Epithelial cell of proximal tubule (primary cell): ENCODE results near the gene CCDC198. TPM values are rescaled to one million over a fixed set of nuclear protein-coding genes. Genes with fewer than 3 reads are reported as not detected.

Source experiments
- DNase-seq: peaks from one replicate; pipeline ENCODE4 v3.0.0-alpha.2; 2011; ENCODE audit warnings: low read depth
- H3K4me3 ChIP-seq: 2 replicates; pipeline ENCODE4 v1.5.1; 2011; ENCODE audit warnings: low read depth, mild to moderate bottlenecking, low read length
- total RNA-seq: library from RNA; depleted of rRNA; stranded (reverse); fragments of >200 nt; gene quantifications from 2 replicates; pipeline ENCODE4 v1.2.3, GENCODE V29; 2015
- TF ChIP-seq, protein P1 (sequence below): conservative IDR thresholded peaks from 2 replicates; pipeline ENCODE4 v1.5.1; 2012; ENCODE audit warnings: low read depth, mild to moderate bottlenecking, low read length

The CCDC198 gene, protein sequence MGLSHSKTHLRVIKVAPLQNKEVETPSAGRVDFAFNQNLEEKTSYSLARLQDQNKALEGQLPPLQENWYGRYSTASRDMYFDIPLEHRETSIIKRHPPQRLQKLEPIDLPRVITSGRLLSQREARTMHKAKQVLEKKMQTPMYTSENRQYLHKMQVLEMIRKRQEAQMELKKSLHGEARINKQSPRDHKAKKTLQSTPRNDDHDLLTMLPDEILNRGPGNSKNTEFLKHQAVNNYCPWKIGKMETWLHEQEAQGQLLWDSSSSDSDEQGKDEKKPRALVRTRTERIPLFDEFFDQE
- total RNA-seq: 18.9 and 20.0 TPM in 2 replicates

DNA sequence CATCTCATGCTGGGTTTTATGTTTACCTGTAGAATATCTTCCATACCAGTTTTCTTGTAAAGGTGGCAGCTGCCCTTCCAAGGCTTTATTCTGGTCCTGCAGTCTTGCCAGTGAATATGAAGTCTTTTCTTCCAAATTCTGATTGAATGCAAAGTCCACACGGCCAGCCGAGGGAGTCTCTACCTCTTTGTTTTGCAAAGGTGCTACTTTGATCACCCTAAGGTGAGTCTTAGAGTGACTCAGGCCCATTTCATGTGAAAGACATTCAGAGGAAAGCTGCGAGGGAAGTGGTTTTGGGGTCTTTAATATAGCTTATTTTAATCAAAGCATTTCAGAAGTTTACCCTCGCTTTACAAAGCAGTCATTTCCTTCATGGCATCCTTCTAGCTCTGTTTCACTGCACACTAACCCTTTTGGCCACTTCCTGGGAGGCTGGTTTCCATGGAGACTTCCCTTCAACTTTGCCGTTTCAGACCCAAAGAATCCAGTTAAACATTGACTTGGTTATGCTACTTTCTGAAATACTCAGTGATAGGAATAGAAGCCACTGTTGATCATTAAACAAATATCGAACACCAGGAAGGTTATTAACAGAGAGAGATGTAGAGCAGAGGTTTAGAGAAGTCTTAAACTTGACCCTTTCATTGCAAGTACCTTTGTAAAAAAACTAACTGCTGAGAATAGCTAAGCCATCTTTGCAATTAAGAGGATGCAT, at the start of gene CCDC198:
Gene CCDC198 (minus strand): TSS at position 391 of the 715 bp plus-strand sequence. CDS start 142 bp downstream, at position 249.
- TF ChIP-seq, protein P1, sequence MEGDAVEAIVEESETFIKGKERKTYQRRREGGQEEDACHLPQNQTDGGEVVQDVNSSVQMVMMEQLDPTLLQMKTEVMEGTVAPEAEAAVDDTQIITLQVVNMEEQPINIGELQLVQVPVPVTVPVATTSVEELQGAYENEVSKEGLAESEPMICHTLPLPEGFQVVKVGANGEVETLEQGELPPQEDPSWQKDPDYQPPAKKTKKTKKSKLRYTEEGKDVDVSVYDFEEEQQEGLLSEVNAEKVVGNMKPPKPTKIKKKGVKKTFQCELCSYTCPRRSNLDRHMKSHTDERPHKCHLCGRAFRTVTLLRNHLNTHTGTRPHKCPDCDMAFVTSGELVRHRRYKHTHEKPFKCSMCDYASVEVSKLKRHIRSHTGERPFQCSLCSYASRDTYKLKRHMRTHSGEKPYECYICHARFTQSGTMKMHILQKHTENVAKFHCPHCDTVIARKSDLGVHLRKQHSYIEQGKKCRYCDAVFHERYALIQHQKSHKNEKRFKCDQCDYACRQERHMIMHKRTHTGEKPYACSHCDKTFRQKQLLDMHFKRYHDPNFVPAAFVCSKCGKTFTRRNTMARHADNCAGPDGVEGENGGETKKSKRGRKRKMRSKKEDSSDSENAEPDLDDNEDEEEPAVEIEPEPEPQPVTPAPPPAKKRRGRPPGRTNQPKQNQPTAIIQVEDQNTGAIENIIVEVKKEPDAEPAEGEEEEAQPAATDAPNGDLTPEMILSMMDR: no peak
- peak; percentile 99 for DNase-seq
- peak within 1 kb of the TSS; percentile 62 for H3K4me3 ChIP-seq

DNA sequence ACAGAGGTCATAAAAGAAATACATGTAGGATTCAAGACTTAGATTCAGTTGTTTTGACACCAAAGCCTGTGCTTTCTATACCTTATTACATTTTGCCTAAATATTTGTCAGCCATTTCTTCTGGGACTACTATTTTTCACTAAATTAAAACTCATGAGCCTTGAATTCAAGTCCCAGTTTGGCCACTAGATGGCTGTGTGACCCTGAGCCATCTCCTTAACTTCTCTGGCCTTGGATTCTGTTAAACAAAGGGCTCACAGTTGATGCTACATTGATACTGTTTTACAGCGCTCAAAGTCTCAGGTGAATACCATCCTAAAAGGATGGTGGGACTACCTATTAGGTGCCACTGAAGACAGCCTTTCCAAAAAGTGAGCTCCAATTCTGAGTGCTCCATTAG, 39.6 kb upstream of the CCDC198 start:
- TF ChIP-seq, protein P1: peak; percentile 84
- no peak overlapping the region for H3K4me3 ChIP-seq
- DNase-seq: no peak

DNA sequence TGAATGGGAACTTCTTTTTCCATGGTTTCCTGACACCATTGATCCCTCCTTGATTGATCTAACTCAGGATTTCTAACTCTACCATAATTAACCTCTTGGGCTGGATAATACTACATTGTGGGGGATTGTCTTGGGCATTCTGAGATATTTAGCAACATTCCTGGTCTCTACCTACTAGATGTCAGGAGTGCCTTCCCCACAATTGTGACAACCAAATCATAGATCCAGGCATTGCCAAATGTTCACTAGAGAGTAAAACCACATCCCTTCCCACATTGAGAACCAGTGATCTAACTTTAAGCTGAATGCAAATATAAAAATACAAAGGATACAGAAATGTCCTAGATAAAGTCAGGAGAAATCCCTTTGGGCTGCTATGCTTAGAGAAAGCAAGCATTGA, 36.9 kb upstream of the CCDC198 start:
- H3K4me3 ChIP-seq: no peak overlapping the region
- peak; percentile 63 for DNase-seq
- TF ChIP-seq, protein P1: no peak

DNA sequence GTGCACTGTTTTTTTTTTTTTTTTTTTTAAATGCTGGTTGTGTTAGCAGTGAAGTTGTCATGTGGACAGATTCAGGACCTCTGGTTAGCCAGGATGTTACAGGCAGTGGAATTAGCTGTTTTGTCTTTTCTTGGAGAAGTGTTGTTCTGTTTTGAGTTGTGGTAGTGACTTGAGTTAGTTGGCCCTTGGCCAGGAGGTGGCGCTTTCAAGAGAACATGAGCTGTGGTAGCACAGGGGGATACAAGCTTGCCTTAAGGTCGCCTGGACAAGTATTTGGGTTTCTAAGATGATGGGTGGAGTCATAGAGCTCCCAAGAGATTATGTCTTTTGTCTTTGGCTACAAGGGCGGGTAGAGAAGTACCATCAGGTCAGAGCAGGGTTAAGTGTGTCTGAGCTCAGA, 33.3 kb upstream of the CCDC198 start:
- DNase-seq: no peak
- H3K4me3 ChIP-seq: no peak overlapping the region
- TF ChIP-seq, protein P1: peak; percentile 16

DNA sequence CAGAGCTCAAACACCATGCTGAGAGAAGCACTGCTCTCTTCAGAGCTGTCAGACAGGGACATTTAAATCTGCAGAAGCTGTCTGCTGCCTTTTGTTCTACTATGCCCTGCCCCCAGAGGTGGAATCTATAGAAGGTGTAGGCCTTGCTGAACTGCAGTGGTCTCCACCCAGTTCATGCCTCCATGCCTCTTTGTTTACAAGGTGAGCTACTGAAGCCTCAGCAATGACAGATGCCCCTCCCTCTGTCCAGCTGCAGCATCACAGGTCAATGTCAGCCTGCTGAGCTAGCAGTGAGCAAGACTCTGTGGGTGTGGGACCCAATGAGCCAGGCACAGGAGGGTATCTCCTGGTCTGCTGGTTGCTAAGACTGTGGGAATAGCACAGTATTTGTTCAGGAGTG, 25.4 kb upstream of the CCDC198 start:
- TF ChIP-seq, protein P1: no peak
- no peak overlapping the region for H3K4me3 ChIP-seq
- no peak for DNase-seq

DNA sequence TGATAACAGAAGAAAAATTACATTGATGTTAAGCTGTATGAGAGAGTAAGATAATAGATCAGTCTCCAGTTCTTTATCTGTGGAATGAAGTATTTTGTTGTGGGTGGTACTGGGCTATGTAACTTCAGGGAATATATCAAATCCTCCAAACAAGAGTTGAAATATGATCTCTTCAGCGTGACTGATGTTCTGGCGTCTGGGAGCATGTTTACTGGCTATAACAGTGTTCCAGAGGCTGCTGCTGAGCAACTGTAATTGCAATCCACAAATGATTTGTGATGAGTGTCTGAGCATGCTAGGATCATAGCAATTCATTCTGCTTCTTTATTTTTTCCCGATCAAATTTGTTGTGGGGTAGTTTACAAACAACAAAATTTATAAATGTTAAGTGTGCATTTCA, 18.6 kb upstream of the CCDC198 start:
- H3K4me3 ChIP-seq: no peak overlapping the region
- DNase-seq: no peak
- TF ChIP-seq, protein P1: no peak
